A549 treated with GW870086 at 1 μM for 4 hours (cell line): ENCODE results near the gene H2BW1. TPM values are rescaled to one million over a fixed set of nuclear protein-coding genes. Genes with fewer than 3 reads are reported as not detected.

Experiments
- total RNA-seq: library from RNA; stranded (reverse); fragments of 200-300 nt; extraction: Qiagen RNA extraction; gene quantifications from 5 replicates; pipeline ENCODE4 v1.2.3, GENCODE V29; 2022; ENCODE audit warnings: low read depth

Gene H2BW1
- not detected in 5 replicates for total RNA-seq

GRCh38 chrX:104013606-104014005, at the start of gene H2BW1:
Gene H2BW1, minus strand, starts transcription at chrX:104013708. Its CDS starts 132 bp downstream, at chrX:104013576.

GRCh38 chrX:104039689-104040505, 26.4 kb upstream of the H2BW1 start, which contains the start of gene H2BW2:
Gene H2BW2, plus strand, starts transcription at chrX:104039956. Its CDS starts 39 bp downstream, at chrX:104039995.

GRCh38 chrX:103962411-103963278, 50.9 kb downstream of the H2BW1 start, which contains the start of gene TMSB15B:
Gene TMSB15B, plus strand, starts transcription at chrX:103962627.

Other genes starting within 250 kb of the H2BW1 start
- gene PLP1, start 236.9 kb downstream of the H2BW1 start, total RNA-seq: not detected in 5 replicates
- 0.03 to 0.05 TPM (median 0.05 TPM) in 3 of 5 replicates, not detected in the others for gene RAB9B, start 181.5 kb downstream of the H2BW1 start, total RNA-seq
- gene TMSB15B, start 51.1 kb downstream of the H2BW1 start, total RNA-seq: 5.7 to 8.2 TPM (median 7.5 TPM) in 5 replicates
- gene H2BW2, start 26.2 kb upstream of the H2BW1 start, total RNA-seq: not detected in 5 replicates
- gene TMSB15C, start 62.5 kb upstream of the H2BW1 start, total RNA-seq: 0.06 to 0.19 TPM (median 0.12 TPM) in 4 of 5 replicates, not detected in the other
- 0.08 to 0.17 TPM (median 0.09 TPM) in 3 of 5 replicates, not detected in the others for gene ZCCHC18, start 98.8 kb upstream of the H2BW1 start, total RNA-seq
- 3.4 to 4.7 TPM (median 4.3 TPM) in 5 replicates for gene SLC25A53, start 143.3 kb upstream of the H2BW1 start, total RNA-seq
- 12.0 to 22.2 TPM (median 18.2 TPM) in 5 replicates for gene FAM199X, start 152.7 kb upstream of the H2BW1 start, total RNA-seq
- gene ESX1, start 241.2 kb upstream of the H2BW1 start, total RNA-seq: 0.10 to 0.16 TPM (median 0.16 TPM) in 3 of 5 replicates, not detected in the others